ENCODE results near the gene DISC1.

- TF ChIP-seq CTCF (conservative IDR thresholded peaks at IDR 0.05) = no peak
- no peak for TF ChIP-seq ZFX (IDR thresholded peaks at IDR 0.05)
Measured at GRCh38 chr1:231774719-231775335, 148.2 kb downstream of the DISC1 start.
